HG02759 (cell line): ENCODE measurements around the gene TBC1D22A.

Experiments
- ATAC-seq: cut with Tn5 transposase; IDR thresholded peaks from one replicate; pipeline ENCODE4 v1.9.1; 2021; ENCODE audit warnings: mild to moderate bottlenecking, moderate library complexity; ENCODE audit not compliant: unreplicated experiment

Gene TBC1D22A

GRCh38 chr22:46918197-46918596, 155.7 kb downstream of the TBC1D22A start:
- no peak for ATAC-seq

DNA sequence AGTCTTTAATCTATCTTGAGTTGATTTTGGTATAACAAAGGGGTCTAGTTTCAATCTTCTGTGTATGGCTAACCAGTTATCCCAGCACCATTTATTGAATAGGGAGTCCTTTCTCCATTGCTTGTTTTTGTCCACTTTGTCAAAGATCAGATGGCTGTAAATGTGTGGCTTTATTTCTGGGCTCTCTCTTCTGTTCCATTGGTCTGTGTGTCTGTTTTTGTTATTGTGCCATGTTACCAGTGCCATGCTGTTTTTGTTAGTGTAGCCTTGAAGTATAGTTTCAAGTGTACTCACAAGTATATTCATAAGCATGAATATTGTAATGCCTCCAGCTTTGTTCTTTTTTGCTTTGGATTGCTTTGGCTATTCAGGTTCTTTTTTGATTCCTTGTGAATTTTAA, 159.6 kb downstream of the TBC1D22A start:
- ATAC-seq = no peak

DNA sequence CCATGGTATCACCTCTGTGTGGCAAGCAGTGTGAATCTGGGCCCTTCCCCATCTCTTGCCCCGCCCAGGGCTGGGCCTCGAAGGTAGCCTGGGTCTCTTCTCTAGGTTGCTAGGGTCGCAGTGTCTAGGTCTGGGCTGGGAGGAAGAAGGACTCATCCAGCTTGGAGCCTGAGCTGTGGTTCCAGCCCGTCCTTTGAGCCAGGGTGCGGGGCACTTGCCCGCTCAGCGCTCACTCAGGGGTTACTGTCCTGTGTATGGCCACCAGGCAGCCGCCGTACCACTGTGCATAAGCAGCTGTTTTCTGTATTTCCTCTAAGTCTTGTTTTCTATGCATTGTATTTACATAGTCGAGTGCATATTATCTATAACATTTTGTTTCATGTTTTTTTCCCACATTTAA, 160.9 kb downstream of the TBC1D22A start:
- no peak for ATAC-seq

DNA sequence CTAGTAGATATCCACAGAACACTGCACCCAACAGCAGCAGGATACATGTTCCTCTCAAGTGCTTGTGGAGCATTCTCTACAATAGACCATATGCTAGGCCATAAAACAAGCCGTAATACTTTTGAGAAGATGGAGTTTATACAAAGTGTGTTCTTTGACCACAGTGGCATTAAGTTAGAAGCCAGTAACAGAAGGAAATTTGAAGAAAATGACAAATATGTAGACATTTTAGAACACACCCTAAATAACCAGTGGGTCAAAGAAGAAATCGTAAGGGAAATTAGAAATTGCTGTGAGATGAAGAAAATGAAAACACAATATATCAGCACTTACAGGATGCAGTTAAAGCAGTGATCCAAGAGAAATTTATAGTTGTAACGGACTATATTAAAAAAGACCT, 163.4 kb downstream of the TBC1D22A start:
- ATAC-seq = no peak

- no peak for ATAC-seq
These were observed 166.7 kb downstream of the TBC1D22A start for GRCh38 chr22:46929046-46929709.

DNA sequence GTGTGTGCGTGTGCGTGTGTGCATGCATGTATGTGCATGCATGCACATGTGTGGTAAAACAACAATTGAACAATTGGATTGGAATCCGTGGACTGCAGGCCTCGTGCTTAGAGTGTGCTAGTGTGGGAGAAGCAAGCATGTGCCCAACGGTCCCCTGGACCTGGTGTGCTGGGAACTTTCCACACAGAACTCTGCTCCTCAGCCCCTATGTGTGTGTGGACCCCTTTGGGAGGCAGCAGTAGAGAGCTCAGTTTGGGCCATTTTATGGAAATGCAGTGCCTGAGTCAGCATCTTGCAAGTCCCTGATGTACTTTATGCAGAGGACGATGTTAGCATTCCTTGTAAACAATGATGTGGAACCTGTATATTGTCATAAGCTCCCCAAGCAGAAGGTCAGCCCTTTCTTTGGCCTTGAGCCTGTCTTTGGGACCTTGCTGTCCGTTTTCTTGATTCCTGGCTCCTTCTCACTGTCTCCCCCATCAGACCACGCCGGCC, 167.3 kb downstream of the TBC1D22A start:
- no peak for ATAC-seq

- ATAC-seq = no peak
These were observed 169.0 kb downstream of the TBC1D22A start for GRCh38 chr22:46931414-46931813.

DNA sequence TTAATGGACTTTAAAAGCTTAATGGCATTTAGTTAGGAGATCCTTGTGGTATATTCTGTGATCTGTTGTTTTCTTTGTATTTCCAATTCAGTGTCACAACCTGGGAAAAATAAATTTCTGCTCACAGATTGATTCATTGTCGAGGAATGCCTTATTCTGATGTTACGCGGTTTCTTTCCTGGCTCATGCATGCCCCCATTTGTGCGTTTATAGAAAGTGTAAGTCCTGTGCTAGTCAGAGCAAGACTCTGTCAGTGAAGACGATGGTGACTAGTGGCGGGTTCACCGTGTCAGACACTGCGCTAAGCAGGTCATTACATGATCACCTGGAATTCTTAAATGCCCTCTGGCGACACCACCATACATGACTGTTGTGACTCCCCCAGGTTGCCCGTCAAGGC, 169.4 kb downstream of the TBC1D22A start:
- no peak for ATAC-seq

DNA sequence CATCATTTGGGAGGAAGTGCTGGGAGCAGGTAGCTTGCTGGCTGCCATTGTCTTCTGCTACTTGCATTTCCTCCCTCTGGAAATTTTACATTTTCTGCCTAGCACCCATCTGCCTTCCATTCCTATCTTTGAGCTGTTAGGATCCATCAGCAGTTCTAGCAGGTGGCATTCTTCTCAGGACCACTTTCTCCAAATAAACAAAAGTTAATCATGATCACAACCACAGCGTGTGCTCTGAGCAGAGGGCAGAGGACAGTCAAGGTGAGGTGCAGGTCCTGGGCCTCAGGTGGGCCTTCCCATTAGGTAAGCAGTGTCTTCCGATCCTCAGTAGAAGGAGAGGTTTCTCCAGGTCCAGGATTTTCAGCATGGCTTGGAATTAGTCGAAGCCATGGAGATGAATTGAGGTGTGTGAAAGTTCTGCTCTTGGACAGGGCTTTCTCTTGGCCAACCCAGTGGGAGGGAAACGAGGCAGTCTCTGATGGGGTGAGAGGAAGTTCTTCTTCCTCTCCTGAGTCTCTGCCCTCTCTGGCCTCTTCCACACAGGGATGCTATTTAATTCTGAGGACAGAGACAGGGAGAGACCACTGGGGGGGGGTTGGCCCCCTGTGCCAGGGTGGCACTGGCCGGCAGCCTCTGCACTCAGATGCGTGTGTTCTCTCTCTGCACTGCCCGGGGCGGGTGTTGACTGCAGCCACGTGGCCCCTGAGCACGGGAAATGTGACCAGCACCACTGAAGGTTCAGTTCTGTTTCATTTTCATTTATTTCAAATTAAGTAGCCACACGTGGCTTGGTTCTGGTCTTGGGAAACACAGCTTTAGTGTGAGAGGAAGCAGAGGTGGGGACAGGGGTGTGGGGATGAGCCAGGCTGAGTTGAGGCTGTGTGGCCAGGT, 170.8 kb downstream of the TBC1D22A start:
- no peak for ATAC-seq

DNA sequence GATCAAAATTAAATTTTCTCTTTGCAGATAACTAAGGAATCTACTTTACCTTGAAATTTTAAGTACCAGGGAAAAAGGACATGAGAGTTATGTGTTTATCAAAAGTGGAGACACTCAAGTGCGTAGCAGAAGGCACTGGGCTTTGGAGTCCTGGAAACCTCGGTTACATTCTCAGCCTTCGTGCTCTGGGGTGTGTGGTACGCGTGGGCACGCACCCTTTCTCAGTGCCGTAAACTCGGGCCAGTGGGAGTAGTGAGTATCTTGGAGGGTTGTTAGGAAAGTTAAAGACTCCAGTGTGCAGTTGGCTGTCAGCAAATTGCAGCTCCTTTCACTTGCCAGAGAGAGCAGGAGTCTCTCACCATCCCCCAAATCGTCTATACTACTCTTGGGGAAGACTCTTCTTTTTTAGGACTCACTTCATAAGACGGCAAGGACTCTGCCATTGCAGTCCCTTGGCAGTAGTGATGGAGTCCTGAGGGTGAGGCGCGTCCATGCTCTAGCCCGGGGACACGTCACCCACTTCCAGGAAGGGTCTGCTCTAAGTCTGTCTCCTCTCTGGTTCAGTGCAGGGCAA, 171.8 kb downstream of the TBC1D22A start:
- ATAC-seq = no peak

GRCh38 chr22:46934746-46935491, 172.5 kb downstream of the TBC1D22A start:
- ATAC-seq = no peak

- ATAC-seq = no peak
These were observed 173.3 kb downstream of the TBC1D22A start for GRCh38 chr22:46935506-46936377.

- no peak for ATAC-seq
These were observed 174.0 kb downstream of the TBC1D22A start for GRCh38 chr22:46936378-46936903.

DNA sequence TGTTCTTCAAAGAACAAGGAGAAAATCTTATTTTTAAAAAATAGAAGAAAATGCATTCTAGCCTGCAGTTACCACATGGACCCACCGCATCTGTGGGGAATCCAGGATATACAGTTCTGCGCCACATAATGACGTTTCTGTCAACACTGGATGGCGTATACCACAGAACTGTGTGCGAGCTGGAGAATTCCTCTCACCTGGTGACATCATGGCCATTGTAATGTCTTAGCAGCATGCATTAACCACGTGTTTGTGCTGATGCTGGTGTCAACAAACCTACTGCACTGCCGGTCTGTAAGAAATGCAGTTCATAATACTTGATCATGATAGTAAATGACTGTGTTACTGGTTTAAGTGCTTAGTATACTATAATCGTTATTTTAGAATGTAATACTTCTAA, 174.7 kb downstream of the TBC1D22A start:
- no peak for ATAC-seq

DNA sequence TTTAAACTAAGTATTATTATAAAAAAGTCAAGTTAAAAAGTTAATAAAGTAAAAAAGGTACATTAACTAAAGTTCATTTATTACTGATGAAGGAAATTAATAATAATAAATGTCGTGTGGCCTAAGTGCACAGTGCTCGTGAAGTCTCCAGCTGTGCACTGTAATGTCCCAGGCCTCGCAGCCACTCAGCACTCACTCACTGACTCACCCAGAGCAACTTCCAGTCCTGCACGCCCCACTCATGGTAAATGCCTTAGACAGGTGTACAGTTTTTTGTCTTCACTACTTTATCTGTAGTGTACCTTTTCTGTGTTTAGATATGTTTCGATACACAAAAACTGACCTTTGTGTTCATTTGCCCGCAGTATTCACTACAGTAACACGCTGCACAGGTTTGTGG, 175.5 kb downstream of the TBC1D22A start:
- ATAC-seq = no peak

- ATAC-seq = no peak
These were observed 179.7 kb downstream of the TBC1D22A start for GRCh38 chr22:46941968-46942798.

DNA sequence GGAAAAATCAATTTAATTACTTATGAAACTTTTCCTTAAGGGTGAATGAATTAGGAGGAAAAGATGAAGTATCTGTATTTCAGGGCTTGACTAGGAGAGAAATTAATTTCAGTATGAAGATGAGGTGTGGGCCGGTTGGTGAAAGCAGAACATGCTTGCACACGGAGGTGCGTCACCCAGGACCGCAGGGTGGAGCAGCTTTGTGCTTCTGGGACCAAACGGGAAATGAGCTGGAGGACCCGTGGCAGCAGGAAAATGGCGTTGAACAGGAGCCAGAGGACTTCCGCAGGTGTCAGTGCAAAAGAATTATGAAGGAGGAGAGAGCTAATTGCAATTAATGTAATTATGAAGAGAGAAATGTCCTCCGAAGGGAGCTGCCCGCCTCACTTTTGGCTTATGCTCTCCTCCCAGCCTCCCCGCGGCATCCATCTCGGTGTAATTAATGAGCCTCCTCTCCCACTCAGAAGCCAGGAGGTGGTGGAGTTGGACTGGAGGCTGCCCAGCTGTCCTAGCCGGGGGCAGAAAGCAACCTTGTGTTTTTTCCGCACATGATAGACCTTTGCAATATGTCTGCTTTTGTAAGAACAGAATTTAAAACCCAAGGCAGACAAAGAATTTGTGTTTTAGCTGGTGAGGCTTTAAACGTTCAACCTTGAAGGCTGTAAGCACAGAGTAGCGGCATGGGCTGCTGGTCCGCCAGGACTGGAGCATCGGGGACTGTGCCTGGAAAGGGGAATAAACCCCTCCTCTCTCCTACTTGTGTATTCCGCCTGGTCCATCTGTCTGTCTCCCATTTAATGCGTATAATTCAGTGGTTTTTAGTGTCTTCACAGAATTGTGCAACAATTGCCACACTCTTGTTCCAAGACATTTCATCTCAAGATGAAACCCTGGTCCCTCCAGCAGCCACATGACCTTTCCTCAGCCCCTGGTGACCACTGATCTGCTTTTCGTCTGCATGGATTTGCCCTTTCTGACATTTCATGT, 180.6 kb downstream of the TBC1D22A start:
- no peak for ATAC-seq

GRCh38 chr22:46945481-46945880, 183.0 kb downstream of the TBC1D22A start:
- ATAC-seq = no peak
